ENCODE data around the gene TET2.

TET2 gene

DNA sequence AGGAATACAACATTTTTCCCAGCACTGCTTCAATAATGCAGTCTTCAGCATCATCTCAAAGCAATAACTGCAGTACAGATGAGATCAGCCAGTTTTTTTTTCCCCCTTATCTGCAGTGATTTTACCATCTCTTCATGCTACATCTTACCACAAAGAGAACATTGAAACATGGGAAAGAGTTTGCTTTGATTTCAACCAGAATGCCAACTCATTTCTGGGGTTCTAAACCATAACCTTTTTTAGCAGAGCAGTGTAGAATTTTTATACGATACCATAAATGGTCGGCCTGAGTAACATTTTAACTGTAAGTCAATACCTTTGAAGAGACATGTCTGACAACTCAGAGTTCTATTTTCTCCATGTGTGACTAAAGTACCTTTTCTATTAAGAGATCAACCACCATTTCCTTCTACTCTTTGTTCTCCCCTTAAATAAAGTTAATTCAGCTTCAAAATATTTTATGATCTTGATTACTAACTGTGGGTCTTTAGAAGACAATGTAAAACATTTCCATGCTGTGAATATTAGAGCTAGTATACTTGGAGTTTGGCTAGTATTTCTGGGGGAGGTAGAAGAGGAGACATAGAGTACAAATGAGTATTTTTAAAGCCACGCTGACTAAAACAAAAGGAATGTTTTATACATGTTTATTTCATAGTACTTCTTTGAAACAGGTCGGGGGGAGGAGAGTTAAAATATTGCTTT, 69.1 kb downstream of the TET2 start:
- no peak overlapping the region for H3K27ac ChIP-seq
- H3K4me3 ChIP-seq: no peak overlapping the region
- no peaks in the 10 kb centered on the region for H3K27me3 ChIP-seq
- H3K4me2 ChIP-seq: no peak overlapping the region
- peaks cover 23% of the 10 kb centered on the region; the same call in 1 of the 2 replicates for H3K36me3 ChIP-seq
- H4K20me1 ChIP-seq: peaks cover 9% of the 10 kb centered on the region; the same call in 1 of the 2 replicates
- H3K4me1 ChIP-seq: no peaks in the 10 kb centered on the region
- H3K9me3 ChIP-seq: 0 out of 2 replicates have a peak, but pooled peaks cover 3% of the 10 kb centered on the region
- TF ChIP-seq Cebpa-rat (IDR thresholded peaks at IDR 0.05): no peak
- H3K9ac ChIP-seq: no peak overlapping the region

DNA sequence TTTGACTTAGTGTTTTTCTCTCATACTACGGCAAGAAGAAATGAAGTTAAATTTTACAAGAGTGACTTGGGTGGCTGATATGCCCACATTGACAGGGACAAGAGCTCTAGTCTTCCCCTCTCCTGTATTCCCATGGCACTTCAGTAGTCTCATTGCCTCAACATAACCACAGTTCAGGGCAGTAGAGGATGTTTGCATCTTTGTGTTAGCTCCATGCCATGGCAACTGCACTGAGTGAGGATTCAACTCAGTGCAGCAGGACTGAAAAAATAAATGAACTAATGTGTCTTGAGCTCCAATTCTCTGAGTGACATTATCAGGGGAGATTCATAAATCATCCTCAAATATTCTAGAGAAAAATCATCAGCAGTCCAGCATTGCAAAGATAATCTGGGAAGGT, 78.8 kb downstream of the TET2 start:
- TF ChIP-seq Cebpa-rat (IDR thresholded peaks at IDR 0.05): no peak
- no peak overlapping the region for H3K4me3 ChIP-seq
- H3K4me1 ChIP-seq: no peaks in the 10 kb centered on the region
- 0 out of 2 replicates have a peak, but pooled peaks cover 2% of the 10 kb centered on the region for H3K36me3 ChIP-seq
- H4K20me1 ChIP-seq: peaks cover 20% of the 10 kb centered on the region
- H3K27ac ChIP-seq: no peak overlapping the region
- H3K27me3 ChIP-seq: no peaks in the 10 kb centered on the region
- H3K9ac ChIP-seq: no peak overlapping the region
- peaks cover 10% of the 10 kb centered on the region; the same call in 1 of the 2 replicates for H3K9me3 ChIP-seq
- H3K4me2 ChIP-seq: no peak overlapping the region

DNA sequence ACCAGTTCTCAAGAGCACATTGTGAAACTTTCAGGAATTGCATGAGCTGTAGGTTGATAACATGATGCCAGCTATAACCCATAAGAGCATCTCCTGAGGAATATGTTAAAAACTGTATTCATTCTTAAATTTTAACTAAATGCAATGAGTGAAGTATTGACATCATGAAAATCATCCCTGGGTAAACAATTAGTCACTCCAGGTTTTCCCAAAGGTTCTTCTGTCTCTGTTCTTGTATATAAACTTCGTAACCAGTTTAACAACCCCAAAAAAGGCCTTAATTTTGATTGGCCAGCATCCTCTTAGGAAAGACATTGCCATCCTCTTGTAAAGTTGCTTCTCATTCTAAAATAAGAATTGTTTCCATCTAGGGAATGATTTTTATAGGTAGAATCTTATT, 80.4 kb downstream of the TET2 start:
- H3K4me3 ChIP-seq: no peak overlapping the region
- no peaks in the 10 kb centered on the region for H3K9me3 ChIP-seq
- TF ChIP-seq Cebpa-rat (IDR thresholded peaks at IDR 0.05): no peak
- no peaks in the 10 kb centered on the region for H3K27me3 ChIP-seq
- H3K4me1 ChIP-seq: no peaks in the 10 kb centered on the region
- no peak overlapping the region for H3K27ac ChIP-seq
- H4K20me1 ChIP-seq: peaks cover 20% of the 10 kb centered on the region
- H3K36me3 ChIP-seq: no peaks in the 10 kb centered on the region
- H3K9ac ChIP-seq: no peak overlapping the region
- no peak overlapping the region for H3K4me2 ChIP-seq

DNA sequence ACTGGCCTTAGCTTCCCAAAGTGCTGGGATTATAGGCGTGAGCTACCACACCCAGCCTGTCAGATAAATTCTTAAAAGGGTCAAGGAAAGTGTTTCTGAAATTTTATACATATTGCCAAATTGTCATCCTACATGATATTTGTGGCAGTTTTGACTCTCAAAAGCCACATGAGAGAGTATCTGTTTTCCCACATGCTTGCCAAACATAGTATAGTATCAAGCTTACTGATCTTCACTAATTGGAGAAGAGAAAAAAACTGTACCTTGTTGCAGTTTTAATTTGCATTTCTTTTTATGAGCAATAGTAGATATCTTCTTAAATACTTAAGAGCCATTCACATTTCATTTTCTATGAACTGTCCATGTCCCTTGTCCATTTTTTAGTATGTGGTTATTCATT, 83.6 kb downstream of the TET2 start:
- H3K27me3 ChIP-seq: no peaks in the 10 kb centered on the region
- no peak overlapping the region for H3K27ac ChIP-seq
- no peak overlapping the region for H3K4me2 ChIP-seq
- no peak overlapping the region for H3K4me3 ChIP-seq
- no peak for TF ChIP-seq Cebpa-rat (IDR thresholded peaks at IDR 0.05)
- no peaks in the 10 kb centered on the region for H3K9me3 ChIP-seq
- no peaks in the 10 kb centered on the region for H3K4me1 ChIP-seq
- peaks cover 17% of the 10 kb centered on the region for H3K36me3 ChIP-seq
- no peak overlapping the region for H3K9ac ChIP-seq
- peaks cover 16% of the 10 kb centered on the region for H4K20me1 ChIP-seq

DNA sequence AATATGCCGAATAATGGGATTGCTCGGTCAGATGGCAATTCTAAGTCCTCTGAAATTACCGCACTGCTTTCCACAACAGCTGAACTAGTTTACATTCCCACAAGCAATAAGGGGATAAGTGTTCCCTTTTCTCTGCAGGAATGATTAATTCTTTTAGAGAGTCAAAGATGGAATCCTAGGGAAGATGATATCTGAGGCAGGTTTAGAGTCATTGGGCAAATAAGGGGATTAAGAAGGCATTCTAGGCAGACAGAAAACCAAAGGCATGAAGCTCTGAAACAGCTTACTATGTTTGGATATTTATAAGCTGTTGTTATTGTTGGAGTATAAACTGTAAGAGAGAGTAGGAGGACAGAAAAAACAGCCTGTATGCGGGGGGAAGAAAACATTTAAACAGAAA, 85.7 kb downstream of the TET2 start:
- H3K27ac ChIP-seq: no peak overlapping the region
- H3K4me3 ChIP-seq: no peak overlapping the region
- no peaks in the 10 kb centered on the region for H3K27me3 ChIP-seq
- peaks cover 36% of the 10 kb centered on the region for H3K36me3 ChIP-seq
- no peak overlapping the region for H3K9ac ChIP-seq
- H3K4me2 ChIP-seq: no peak overlapping the region
- TF ChIP-seq Cebpa-rat (IDR thresholded peaks at IDR 0.05): no peak
- H3K9me3 ChIP-seq: no peaks in the 10 kb centered on the region
- peaks cover 4% of the 10 kb centered on the region; the same call in 1 of the 2 replicates for H4K20me1 ChIP-seq
- H3K4me1 ChIP-seq: no peaks in the 10 kb centered on the region

DNA sequence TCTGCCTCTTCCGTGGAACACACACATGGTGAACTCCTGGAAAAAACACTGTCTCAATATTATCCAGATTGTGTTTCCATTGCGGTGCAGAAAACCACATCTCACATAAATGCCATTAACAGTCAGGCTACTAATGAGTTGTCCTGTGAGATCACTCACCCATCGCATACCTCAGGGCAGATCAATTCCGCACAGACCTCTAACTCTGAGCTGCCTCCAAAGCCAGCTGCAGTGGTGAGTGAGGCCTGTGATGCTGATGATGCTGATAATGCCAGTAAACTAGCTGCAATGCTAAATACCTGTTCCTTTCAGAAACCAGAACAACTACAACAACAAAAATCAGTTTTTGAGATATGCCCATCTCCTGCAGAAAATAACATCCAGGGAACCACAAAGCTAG, 87.9 kb downstream of the TET2 start:
- Histone ChIP-seq H3K27me3 (no peaks in the 10 kb centered on the region), H3K27ac (no peak overlapping the region), H3K4me1 (no peaks in the 10 kb centered on the region), H3K4me3 (no peak overlapping the region), H3K36me3 (peaks cover 52% of the 10 kb centered on the region), H3K4me2 (no peak overlapping the region), H3K9ac (no peak overlapping the region), H4K20me1 (peaks cover 4% of the 10 kb centered on the region; the same call in 1 of the 2 replicates), H3K9me3 (no peaks in the 10 kb centered on the region)
- no peak for TF ChIP-seq Cebpa-rat (IDR thresholded peaks at IDR 0.05)

DNA sequence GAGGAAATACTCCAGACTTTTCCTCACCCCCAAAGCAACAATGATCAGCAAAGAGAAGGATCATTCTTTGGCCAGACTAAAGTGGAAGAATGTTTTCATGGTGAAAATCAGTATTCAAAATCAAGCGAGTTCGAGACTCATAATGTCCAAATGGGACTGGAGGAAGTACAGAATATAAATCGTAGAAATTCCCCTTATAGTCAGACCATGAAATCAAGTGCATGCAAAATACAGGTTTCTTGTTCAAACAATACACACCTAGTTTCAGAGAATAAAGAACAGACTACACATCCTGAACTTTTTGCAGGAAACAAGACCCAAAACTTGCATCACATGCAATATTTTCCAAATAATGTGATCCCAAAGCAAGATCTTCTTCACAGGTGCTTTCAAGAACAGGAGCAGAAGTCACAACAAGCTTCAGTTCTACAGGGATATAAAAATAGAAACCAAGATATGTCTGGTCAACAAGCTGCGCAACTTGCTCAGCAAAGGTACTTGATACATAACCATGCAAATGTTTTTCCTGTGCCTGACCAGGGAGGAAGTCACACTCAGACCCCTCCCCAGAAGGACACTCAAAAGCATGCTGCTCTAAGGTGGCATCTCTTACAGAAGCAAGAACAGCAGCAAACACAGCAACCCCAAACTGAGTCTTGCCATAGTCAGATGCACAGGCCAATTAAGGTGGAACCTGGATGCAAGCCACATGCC, 89.7 kb downstream of the TET2 start:
- Histone ChIP-seq H4K20me1 (no peaks in the 10 kb centered on the region), H3K4me2 (no peak overlapping the region), H3K27ac (no peak overlapping the region), H3K27me3 (no peaks in the 10 kb centered on the region), H3K9ac (no peak overlapping the region), H3K4me1 (no peaks in the 10 kb centered on the region), H3K36me3 (peaks cover 57% of the 10 kb centered on the region), H3K9me3 (no peaks in the 10 kb centered on the region), H3K4me3 (no peak overlapping the region)
- TF ChIP-seq Cebpa-rat (IDR thresholded peaks at IDR 0.05): no peak

DNA sequence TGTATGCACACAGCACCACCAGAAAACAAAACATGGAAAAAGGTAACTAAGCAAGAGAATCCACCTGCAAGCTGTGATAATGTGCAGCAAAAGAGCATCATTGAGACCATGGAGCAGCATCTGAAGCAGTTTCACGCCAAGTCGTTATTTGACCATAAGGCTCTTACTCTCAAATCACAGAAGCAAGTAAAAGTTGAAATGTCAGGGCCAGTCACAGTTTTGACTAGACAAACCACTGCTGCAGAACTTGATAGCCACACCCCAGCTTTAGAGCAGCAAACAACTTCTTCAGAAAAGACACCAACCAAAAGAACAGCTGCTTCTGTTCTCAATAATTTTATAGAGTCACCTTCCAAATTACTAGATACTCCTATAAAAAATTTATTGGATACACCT, 90.2 kb downstream of the TET2 start:
- Histone ChIP-seq H3K4me3 (no peak overlapping the region), H3K9ac (no peak overlapping the region), H3K36me3 (peaks cover 62% of the 10 kb centered on the region), H3K4me2 (no peak overlapping the region), H4K20me1 (no peaks in the 10 kb centered on the region), H3K4me1 (no peaks in the 10 kb centered on the region), H3K27me3 (no peaks in the 10 kb centered on the region), H3K27ac (no peak overlapping the region), H3K9me3 (no peaks in the 10 kb centered on the region)
- TF ChIP-seq Cebpa-rat (IDR thresholded peaks at IDR 0.05): no peak

DNA sequence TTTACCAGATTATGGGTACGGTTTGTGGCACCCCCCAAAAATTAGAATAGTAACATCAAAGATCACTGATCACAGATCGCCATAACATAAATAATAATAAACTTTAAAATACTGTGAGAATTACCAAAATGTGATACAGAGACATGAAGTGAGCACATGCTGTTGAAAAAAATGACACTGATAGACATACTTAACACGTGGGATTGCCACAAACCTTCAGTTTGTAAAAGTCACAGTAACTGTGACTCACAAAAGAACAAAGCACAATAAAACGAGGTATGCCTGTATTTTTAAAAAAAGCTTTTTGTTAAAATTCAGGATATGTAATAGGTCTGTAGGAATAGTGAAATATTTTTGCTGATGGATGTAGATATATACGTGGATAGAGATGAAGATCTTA, 93.4 kb downstream of the TET2 start:
- no peaks in the 10 kb centered on the region for H4K20me1 ChIP-seq
- H3K4me3 ChIP-seq: no peak overlapping the region
- no peak overlapping the region for H3K4me2 ChIP-seq
- H3K27ac ChIP-seq: no peak overlapping the region
- H3K36me3 ChIP-seq: peaks cover 58% of the 10 kb centered on the region
- no peak overlapping the region for H3K9ac ChIP-seq
- no peaks in the 10 kb centered on the region for H3K27me3 ChIP-seq
- TF ChIP-seq Cebpa-rat (IDR thresholded peaks at IDR 0.05): no peak
- H3K9me3 ChIP-seq: no peaks in the 10 kb centered on the region
- no peaks in the 10 kb centered on the region for H3K4me1 ChIP-seq

DNA sequence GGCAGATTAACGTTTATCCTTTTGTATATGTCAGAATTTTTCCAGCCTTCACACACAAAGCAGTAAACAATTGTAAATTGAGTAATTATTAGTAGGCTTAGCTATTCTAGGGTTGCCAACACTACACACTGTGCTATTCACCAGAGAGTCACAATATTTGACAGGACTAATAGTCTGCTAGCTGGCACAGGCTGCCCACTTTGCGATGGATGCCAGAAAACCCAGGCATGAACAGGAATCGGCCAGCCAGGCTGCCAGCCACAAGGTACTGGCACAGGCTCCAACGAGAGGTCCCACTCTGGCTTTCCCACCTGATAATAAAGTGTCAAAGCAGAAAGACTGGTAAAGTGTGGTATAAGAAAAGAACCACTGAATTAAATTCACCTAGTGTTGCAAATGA, 94.8 kb downstream of the TET2 start:
- Histone ChIP-seq H3K9me3 (no peaks in the 10 kb centered on the region), H3K4me1 (no peaks in the 10 kb centered on the region), H3K27me3 (no peaks in the 10 kb centered on the region), H3K27ac (no peak overlapping the region), H4K20me1 (no peaks in the 10 kb centered on the region), H3K36me3 (peaks cover 44% of the 10 kb centered on the region), H3K4me2 (no peak overlapping the region), H3K4me3 (no peak overlapping the region), H3K9ac (no peak overlapping the region)
- TF ChIP-seq Cebpa-rat (IDR thresholded peaks at IDR 0.05): no peak
